Glutamatergic neuron (in vitro differentiated cells): ENCODE results near the gene PAQR9. TPM values are rescaled to one million over a fixed set of nuclear protein-coding genes. Genes with fewer than 3 reads are reported as not detected.

Experiments
- DNase-seq: peaks from one replicate; pipeline ENCODE4 v3.0.0; 2022
- H3K27ac Mint-ChIP-seq: one replicate; pipeline ENCODE4 v1.8.0; 2020; ENCODE audit warnings: mild to moderate bottlenecking, mixed read lengths, inconsistent platforms; ENCODE audit not compliant: unreplicated experiment
- H3K27me3 Mint-ChIP-seq: one replicate; pipeline ENCODE4 v1.8.0; 2020; ENCODE audit warnings: mild to moderate bottlenecking, moderate library complexity, mixed read lengths, inconsistent platforms; ENCODE audit not compliant: unreplicated experiment
- H3K36me3 Mint-ChIP-seq: one replicate; pipeline ENCODE4 v1.8.0; 2020; ENCODE audit warnings: mild to moderate bottlenecking, mixed read lengths, inconsistent platforms; ENCODE audit not compliant: unreplicated experiment
- H3K4me1 Mint-ChIP-seq: one replicate; pipeline ENCODE4 v1.8.0; 2020; ENCODE audit warnings: mild to moderate bottlenecking, low read depth, mixed read lengths, inconsistent platforms; ENCODE audit not compliant: unreplicated experiment
- H3K4me3 Mint-ChIP-seq: one replicate; pipeline ENCODE4 v1.8.0; 2020; ENCODE audit warnings: mild to moderate bottlenecking, mixed read lengths, inconsistent platforms; ENCODE audit not compliant: unreplicated experiment
- H3K9me3 Mint-ChIP-seq: one replicate; pipeline ENCODE4 v1.8.0; 2020; ENCODE audit warnings: mild to moderate bottlenecking, moderate library complexity, mixed read lengths, inconsistent platforms; ENCODE audit not compliant: unreplicated experiment
- total RNA-seq: library from RNA; stranded (reverse); fragmentation: NEBNext Ultra II Directional; extraction: Animal tissue kit (Norgen Biotek cat#: 25700); gene quantifications from one replicate; pipeline ENCODE4 v1.2.1, GENCODE V29; 2021; ENCODE audit not compliant: unreplicated experiment
- TF ChIP-seq, protein P1 (sequence below): fragments of 200-600 bp; sonication (generic); IDR thresholded peaks from one replicate; pipeline ENCODE4 v1.5.0; 2021; ENCODE audit not compliant: partially characterized antibody, unreplicated experiment

PAQR9 gene
- total RNA-seq, 1 donor from 2014 or later = 2.5 TPM

DNA sequence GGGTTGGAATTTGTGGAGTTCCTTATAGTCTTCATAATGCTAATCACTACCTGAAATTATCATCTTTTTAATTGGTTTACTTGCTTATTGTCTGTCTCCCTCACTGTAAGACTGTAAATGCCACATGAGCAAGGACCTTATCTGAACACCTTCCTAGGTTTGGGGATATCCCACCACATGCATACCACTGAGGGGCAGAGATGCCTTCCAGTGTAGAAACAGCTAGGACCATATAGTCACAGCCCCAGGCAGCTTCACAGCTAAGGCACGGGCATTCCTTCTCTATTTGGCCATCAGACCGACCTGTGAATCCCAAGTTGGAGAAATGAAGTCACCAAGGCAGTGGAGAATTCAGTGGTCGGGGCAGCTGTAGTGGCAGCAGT, 28.6 kb downstream of the PAQR9 start:
- H3K4me1 Mint-ChIP-seq = no peaks in the 10 kb centered on the region
- H3K27me3 Mint-ChIP-seq = no peaks in the 10 kb centered on the region
- DNase-seq = no peak
- H3K9me3 Mint-ChIP-seq = no peaks in the 10 kb centered on the region
- TF ChIP-seq, protein P1, sequence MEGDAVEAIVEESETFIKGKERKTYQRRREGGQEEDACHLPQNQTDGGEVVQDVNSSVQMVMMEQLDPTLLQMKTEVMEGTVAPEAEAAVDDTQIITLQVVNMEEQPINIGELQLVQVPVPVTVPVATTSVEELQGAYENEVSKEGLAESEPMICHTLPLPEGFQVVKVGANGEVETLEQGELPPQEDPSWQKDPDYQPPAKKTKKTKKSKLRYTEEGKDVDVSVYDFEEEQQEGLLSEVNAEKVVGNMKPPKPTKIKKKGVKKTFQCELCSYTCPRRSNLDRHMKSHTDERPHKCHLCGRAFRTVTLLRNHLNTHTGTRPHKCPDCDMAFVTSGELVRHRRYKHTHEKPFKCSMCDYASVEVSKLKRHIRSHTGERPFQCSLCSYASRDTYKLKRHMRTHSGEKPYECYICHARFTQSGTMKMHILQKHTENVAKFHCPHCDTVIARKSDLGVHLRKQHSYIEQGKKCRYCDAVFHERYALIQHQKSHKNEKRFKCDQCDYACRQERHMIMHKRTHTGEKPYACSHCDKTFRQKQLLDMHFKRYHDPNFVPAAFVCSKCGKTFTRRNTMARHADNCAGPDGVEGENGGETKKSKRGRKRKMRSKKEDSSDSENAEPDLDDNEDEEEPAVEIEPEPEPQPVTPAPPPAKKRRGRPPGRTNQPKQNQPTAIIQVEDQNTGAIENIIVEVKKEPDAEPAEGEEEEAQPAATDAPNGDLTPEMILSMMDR = no peak
- H3K4me3 Mint-ChIP-seq = no peak overlapping the region
- no peaks in the 10 kb centered on the region for H3K36me3 Mint-ChIP-seq
- H3K27ac Mint-ChIP-seq = no peak overlapping the region

DNA sequence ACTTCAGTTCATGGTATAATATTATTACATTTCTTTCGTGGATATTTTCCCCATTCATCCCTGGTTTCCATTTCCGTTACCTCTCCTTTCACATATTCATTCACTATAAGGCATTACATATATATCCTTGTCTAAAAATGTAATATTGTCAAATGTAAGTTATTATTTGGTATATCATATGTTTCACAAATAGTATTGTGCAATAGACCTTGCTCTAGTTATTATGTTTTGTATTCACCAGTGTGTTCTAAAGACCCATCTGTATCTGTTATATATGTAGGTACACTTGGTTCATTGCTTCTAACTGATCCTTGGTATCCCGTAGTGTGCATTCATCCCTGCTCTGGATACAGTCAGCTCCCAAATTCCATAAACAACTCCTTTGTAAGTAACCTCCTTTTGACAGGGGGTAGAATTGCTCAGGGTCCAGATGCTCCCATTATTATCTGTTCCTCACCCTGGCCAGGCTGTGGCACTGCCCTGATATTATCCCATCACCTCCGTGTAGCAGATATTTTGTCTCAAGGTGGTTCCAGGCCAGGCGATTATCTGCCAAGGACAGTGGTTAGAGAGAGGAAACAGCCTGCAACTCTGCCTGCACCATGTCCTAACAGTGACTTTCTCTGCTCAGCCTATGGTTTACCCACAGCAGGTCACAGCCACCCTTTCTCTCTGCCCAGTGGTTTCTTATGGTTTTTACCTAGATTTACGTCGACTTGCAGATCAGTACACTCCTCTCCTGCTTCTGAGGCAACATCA, 29.2 kb downstream of the PAQR9 start:
- Mint-ChIP-seq H3K27ac (no peak overlapping the region), H3K36me3 (no peaks in the 10 kb centered on the region), H3K4me1 (no peaks in the 10 kb centered on the region), H3K27me3 (no peaks in the 10 kb centered on the region), H3K4me3 (no peak overlapping the region), H3K9me3 (no peaks in the 10 kb centered on the region)
- TF ChIP-seq, protein P1 = no peak
- no peak for DNase-seq

DNA sequence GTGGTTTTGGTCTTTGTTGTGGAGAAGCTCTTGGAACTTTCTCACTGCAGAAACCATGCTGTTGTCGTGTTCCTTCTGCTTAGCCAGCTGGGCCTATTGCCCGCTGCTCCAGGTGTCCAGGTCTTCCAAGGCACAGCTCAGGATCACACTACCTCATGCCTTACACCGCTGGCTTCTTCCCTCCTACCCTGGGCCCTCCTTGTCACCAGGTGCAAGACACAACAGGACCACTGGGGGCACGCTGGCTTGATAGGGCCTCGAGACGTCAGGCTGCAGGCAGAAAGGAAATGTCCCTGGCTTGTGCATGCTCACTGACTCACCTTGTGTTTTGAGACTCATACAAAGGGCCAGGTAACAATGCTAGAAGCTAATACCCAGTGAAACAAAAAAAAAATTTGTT, 32.3 kb downstream of the PAQR9 start:
- no peaks in the 10 kb centered on the region for H3K9me3 Mint-ChIP-seq
- TF ChIP-seq, protein P1 = no peak
- DNase-seq = no peak
- no peaks in the 10 kb centered on the region for H3K36me3 Mint-ChIP-seq
- H3K4me1 Mint-ChIP-seq = no peaks in the 10 kb centered on the region
- no peak overlapping the region for H3K27ac Mint-ChIP-seq
- no peaks in the 10 kb centered on the region for H3K27me3 Mint-ChIP-seq
- H3K4me3 Mint-ChIP-seq = no peak overlapping the region

DNA sequence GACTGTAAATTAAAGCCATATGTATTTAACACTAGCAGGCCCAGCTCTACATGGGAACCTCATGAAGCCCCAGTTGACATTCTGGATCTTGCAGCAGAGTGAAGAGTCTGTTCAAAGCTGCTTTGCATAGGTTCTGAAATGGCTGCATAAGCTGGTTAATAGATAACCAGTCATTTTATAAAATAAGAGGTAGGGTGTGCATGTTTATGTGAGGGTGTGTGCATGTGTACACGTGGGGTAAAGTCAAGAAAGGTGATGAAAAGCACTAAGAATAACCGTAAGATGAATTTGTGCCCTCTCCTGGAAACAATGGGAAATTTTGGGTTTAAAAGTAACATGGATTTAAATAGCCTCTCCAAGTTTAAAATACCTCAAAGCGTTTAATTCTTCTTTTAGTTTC, 33.0 kb downstream of the PAQR9 start:
- no peak for DNase-seq
- Mint-ChIP-seq H3K27ac (no peak overlapping the region), H3K4me1 (no peaks in the 10 kb centered on the region), H3K9me3 (no peaks in the 10 kb centered on the region), H3K27me3 (no peaks in the 10 kb centered on the region), H3K4me3 (no peak overlapping the region), H3K36me3 (no peaks in the 10 kb centered on the region)
- TF ChIP-seq, protein P1 = no peak

DNA sequence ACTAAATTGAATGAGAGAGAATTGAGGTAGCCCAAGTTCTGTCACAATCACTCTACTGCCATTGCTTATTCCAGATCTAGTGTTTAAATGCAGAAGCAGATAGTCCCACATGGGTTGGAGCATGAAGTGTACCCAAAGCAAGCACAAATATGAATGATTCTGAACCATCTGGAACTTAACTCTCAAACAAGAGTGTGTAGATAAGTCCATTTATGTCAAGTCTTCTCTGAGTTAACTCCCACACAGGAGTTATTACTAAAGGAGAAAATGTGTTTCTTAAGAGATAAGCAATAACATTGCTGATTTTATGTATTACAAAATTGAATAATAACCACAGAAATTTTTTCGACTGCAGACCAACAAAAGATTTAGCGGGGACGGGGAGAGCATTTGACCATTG, 33.6 kb downstream of the PAQR9 start:
- no peaks in the 10 kb centered on the region for H3K36me3 Mint-ChIP-seq
- H3K4me3 Mint-ChIP-seq = no peak overlapping the region
- no peaks in the 10 kb centered on the region for H3K4me1 Mint-ChIP-seq
- TF ChIP-seq, protein P1 = no peak
- no peak overlapping the region for H3K27ac Mint-ChIP-seq
- H3K27me3 Mint-ChIP-seq = no peaks in the 10 kb centered on the region
- H3K9me3 Mint-ChIP-seq = no peaks in the 10 kb centered on the region
- no peak for DNase-seq
